SK-N-MC (cell line): ENCODE results near the gene STRN.

Experiments
- EZH2 ChIP-seq: fragments of 200-600 bp; sonication (generic); IDR thresholded peaks from one replicate; pipeline ENCODE4 v1.6.1; 2017; ENCODE audit warnings: antibody characterized with exemption
- FOXP2 ChIP-seq: optimal IDR thresholded peaks from 2 replicates; pipeline ENCODE3; 2011; ENCODE audit warnings: mild to moderate bottlenecking, moderate library complexity; ENCODE audit not compliant: insufficient read depth; ENCODE audit errors: extremely low read length, control extremely low read depth
- POLR2AphosphoS5 ChIP-seq: IDR thresholded peaks from 2 replicates; pipeline ENCODE4 v1.6.1; 2012; ENCODE audit warnings: mild to moderate bottlenecking, low read depth, low read length, borderline replicate concordance

DNA sequence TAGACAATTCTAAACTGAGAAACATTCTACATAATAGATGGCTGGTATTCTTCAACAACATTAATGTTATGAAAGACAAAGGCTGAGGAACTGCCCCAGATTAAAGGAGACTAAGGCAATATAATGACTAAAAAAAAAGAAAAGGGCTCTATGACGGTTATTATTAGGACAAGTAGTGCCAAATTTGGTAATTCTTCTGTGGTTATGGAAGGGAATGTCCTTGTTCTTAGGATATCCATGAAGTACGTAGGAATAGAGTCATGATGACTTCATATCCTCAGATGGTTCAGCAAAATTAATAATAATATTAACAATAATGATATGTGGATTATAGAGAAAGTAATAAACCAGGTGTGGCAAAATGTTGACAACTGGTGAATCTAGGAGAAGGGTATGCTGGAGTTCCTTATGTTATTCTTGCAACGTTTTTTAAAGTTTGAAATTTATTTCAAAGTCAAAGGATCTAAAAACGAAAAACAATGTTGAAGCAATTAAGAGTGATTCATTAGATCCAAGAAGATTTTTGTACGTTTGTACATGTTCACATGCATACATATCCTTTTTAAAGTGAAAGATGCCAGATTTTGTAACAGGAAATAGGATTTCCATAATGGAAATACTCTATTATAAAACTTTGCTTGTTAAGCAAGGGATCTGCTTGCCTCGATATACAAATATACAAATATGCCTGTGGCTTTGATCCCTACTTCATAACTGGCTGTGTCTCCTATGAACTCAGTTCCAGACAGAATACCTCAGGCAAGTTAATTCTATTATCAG, 27.7 kb upstream of the STRN start:
- no peak for TF ChIP-seq EZH2
- TF ChIP-seq POLR2AphosphoS5: no peak
- no peak for TF ChIP-seq FOXP2
